Activated CD8-positive, alpha-beta memory T cell treated with anti-CD3 and anti-CD28 coated beads for 48 hours (primary cell): ENCODE data around the gene WDR33.

Source experiments
- DNase-seq, 3 experiments: peaks; one replicate each; pipeline ENCODE4 v3.0.0-alpha.2; 2020; ENCODE audit warnings: low read depth in 2 of 3, low spot score in 2 of 3

Gene WDR33

GRCh38 chr2:127698553-127699355 is 112.2 kb downstream of the WDR33 start:
- DNase-seq: no peak

GRCh38 chr2:127697482-127698180 is 113.3 kb downstream of the WDR33 start:
- no peak for DNase-seq

- DNase-seq: peak in 1 of 3 experiments; percentile 23
These were observed 115.2 kb downstream of the WDR33 start for GRCh38 chr2:127695491-127696472.

GRCh38 chr2:127694986-127695385 is 116.0 kb downstream of the WDR33 start:
- DNase-seq: no peak

- no peak for DNase-seq
These were observed 120.3 kb downstream of the WDR33 start for GRCh38 chr2:127690696-127691095.

GRCh38 chr2:127688405-127688804 is 122.6 kb downstream of the WDR33 start:
- no peak for DNase-seq

- no peak for DNase-seq
These were observed 125.4 kb downstream of the WDR33 start for GRCh38 chr2:127685410-127686080.

- DNase-seq: no peak
These were observed 127.2 kb downstream of the WDR33 start for GRCh38 chr2:127683757-127684156.

- DNase-seq: no peak
These were observed 127.9 kb downstream of the WDR33 start for GRCh38 chr2:127683056-127683455.

- DNase-seq: no peak
These were observed 128.8 kb downstream of the WDR33 start for GRCh38 chr2:127681976-127682857.

- no peak for DNase-seq
These were observed 129.6 kb downstream of the WDR33 start for GRCh38 chr2:127681288-127681804.

- no peak for DNase-seq
These were observed 130.2 kb downstream of the WDR33 start for GRCh38 chr2:127680706-127681287.

- DNase-seq: no peak
These were observed 131.2 kb downstream of the WDR33 start for GRCh38 chr2:127679680-127680361.

GRCh38 chr2:127678991-127679390 is 132.0 kb downstream of the WDR33 start:
- DNase-seq: no peak

GRCh38 chr2:127678531-127678930 is 132.4 kb downstream of the WDR33 start:
- DNase-seq: no peak

- no peak for DNase-seq
These were observed 134.1 kb downstream of the WDR33 start for GRCh38 chr2:127676906-127677305.

GRCh38 chr2:127675331-127676261 is 135.4 kb downstream of the WDR33 start, which contains the start of gene LIMS2:
LIMS2 (minus strand) TSS chr2:127675530; CDS start chr2:127675024, 506 bp downstream.
- no peak for DNase-seq
